ENCODE results near the gene ULK4.

ULK4 gene

DNA sequence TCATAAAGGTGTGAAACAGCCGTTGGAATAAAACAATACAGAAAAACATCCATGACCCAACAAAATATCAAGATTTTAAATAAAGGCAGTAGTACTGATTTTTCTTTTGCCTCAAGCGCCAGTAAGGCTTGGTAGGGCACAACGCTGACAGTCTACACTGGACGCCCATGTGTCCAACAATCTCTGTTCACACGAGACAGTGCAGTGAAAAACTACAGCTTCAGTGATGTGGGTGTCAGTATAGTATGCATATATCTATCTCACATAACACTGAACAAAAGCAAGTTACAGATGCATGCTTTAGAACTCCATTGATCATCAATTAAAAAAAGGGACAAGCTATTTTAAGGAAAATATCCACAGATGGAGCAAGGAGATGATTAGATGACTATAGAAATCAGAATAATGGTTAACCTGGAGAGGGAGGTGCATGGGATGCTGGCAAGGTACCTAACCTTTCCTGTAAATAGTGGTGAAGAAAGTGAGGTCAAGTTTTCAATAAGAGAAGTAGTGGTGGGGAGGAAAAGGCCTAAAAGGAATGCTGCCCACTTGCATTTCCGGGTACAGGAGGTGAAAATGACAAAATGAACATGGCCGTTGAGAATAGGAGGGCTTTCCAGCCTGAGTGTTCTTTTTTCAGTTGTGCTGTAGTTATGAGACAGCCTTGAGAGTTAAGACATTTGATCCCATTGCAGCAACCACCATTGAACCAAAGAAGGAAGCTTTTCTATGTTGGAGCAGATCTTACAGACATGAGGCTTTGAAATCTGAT is 719.9 kb downstream of the ULK4 start:
- no peak for DNase-seq (ENCODE audit: low read depth)
- no peak overlapping the region for H3K4me3 ChIP-seq (ENCODE audit: low read depth, low read length)
- TF ChIP-seq, protein P1, sequence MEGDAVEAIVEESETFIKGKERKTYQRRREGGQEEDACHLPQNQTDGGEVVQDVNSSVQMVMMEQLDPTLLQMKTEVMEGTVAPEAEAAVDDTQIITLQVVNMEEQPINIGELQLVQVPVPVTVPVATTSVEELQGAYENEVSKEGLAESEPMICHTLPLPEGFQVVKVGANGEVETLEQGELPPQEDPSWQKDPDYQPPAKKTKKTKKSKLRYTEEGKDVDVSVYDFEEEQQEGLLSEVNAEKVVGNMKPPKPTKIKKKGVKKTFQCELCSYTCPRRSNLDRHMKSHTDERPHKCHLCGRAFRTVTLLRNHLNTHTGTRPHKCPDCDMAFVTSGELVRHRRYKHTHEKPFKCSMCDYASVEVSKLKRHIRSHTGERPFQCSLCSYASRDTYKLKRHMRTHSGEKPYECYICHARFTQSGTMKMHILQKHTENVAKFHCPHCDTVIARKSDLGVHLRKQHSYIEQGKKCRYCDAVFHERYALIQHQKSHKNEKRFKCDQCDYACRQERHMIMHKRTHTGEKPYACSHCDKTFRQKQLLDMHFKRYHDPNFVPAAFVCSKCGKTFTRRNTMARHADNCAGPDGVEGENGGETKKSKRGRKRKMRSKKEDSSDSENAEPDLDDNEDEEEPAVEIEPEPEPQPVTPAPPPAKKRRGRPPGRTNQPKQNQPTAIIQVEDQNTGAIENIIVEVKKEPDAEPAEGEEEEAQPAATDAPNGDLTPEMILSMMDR (IDR thresholded peaks at IDR 0.05; ENCODE audit: insufficient read depth, low read depth, low read length, missing control alignments), result no peak

DNA sequence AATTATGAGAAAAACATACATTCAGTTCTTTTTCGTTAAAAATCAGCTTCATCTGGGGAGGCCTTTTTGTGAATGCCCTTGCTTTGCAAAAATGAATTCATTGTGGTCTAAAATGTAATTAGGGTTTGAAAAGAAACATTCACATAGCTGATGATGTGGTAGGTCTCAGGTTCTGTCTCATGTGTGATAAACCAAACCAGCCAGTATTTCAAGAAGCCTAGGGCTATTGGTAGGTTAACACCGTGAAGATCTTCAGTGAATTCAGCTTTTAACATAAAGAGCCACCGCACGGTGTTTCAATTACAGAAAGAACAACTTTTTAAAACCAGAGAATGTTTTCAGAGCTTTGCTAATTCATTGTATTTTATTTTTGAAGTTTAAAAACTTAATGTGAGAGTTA is 720.7 kb downstream of the ULK4 start:
- TF ChIP-seq, protein P1 (IDR thresholded peaks at IDR 0.05; ENCODE audit: insufficient read depth, low read depth, low read length, missing control alignments), result no peak
- no peak for DNase-seq (ENCODE audit: low read depth)
- H3K4me3 ChIP-seq (ENCODE audit: low read depth, low read length), result no peak overlapping the region

DNA sequence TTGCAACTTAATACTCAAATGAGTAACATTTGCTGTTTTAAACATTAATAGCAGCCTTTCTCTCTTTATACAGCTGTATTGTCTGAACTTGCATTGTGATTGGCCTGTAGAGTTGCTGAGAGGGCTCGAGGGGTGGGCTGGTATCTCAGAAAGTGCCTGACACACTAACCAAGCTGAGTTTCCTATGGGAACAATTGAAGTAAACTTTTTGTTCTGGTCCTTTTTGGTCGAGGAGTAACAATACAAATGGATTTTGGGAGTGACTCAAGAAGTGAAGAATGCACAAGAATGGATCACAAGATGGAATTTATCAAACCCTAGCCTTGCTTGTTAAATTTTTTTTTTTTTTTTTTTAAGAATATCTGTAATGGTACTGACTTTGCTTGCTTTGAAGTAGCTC is 722.3 kb downstream of the ULK4 start:
- TF ChIP-seq, protein P1 (IDR thresholded peaks at IDR 0.05; ENCODE audit: insufficient read depth, low read depth, low read length, missing control alignments), result no peak
- H3K4me3 ChIP-seq (ENCODE audit: low read depth, low read length), result no peak overlapping the region
- no peak for DNase-seq (ENCODE audit: low read depth)

DNA sequence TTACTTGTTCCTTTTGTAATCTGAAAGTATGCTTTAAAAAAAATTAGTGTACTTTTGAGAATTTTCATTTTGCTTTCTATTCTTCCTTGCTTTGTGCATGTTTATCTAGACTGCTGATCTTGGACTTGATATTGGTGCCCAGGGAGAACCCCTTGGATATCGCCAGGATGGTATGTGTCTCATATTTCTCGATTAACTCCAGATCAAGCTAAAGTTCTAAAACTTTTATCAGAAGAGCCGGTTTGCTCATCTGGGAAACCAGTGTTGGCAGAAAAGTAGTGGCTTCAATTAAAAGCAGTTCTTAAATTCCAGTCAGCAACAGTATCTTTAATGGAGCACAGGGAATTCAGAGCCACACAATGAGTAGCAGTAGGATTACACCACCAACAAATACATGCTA is 724.0 kb downstream of the ULK4 start:
- DNase-seq (ENCODE audit: low read depth), result no peak
- TF ChIP-seq, protein P1 (IDR thresholded peaks at IDR 0.05; ENCODE audit: insufficient read depth, low read depth, low read length, missing control alignments), result no peak
- no peak overlapping the region for H3K4me3 ChIP-seq (ENCODE audit: low read depth, low read length)

DNA sequence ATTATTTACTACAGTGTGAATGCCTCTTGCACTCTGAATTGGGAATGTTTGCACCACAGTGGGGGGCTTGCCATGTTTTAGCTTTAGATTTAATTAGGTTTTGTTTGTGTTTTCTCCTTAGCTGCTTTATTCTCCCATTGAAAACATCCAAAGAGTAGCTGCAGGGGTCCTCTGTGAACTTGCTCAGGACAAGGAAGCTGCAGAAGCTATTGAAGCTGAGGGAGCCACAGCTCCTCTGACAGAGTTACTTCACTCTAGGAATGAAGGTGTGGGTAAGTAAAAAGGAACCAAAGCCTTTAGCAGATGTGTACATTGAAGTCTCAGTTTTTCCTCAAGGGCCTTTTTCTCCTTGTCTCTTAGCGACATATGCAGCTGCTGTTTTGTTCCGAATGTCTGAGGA is 725.7 kb downstream of the ULK4 start:
- H3K4me3 ChIP-seq (ENCODE audit: low read depth, low read length), result no peak overlapping the region
- TF ChIP-seq, protein P1 (IDR thresholded peaks at IDR 0.05; ENCODE audit: insufficient read depth, low read depth, low read length, missing control alignments), result no peak
- DNase-seq (ENCODE audit: low read depth), result no peak

DNA sequence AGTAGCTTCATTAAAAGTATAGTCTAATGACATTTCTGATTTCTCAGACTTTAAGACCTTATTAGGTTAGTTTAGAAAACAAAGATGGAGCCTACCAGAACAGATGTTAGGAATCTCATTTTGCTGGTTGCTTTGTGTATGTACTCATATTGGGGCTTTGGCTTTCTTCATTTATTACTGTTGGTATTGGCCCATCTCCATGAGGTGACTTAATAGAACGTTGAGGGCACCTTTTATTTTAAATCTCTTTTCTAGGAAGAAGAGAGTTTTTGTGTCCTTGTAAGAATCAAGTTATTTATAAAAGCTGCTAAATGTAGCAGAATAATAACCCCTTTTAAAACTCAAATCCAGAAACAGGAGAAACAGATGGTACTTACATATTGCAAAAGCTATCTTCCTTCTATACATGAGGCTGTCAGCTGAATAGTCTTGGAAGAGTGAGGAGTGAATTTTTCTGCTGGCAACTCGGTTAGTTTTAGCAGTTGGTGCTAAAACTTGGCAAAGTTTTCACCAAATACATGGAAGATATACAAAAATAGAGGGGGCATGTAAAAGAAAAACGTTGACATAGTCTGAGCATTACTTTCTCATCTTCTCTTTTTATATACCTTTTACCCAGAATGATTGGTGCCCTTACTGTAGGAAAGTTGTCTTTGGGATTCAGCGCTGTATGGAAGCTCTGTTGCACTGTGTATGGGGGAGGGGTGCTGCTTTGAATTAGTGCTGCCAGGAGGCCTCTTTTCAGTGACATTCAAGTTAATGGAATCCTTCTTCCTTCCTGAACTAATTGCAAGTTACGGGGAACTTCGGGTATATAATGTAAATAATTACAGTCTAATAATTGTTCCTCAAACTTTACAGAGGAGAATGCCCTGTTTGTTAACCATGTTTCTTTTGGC is 726.8 kb downstream of the ULK4 start:
- no peak overlapping the region for H3K4me3 ChIP-seq (ENCODE audit: low read depth, low read length)
- DNase-seq (ENCODE audit: low read depth), result no peak
- TF ChIP-seq, protein P1 (IDR thresholded peaks at IDR 0.05; ENCODE audit: insufficient read depth, low read depth, low read length, missing control alignments), result no peak
